HCEC 1CT (cell line): ENCODE data around the gene C5orf63.
A peak's percentile ranks its signal among the peaks of the same experiment; 100 is the strongest.
"Not testable (repeated sequence)": the region's sequence is repeated elsewhere in the genome, so short reads cannot be mapped to it uniquely, and the experiment has no call there.

Source experiments
- DNase-seq: peaks from one replicate; pipeline ENCODE4 v3.0.0-alpha.2; 2017

The C5orf63 gene

GRCh38 chr5:127030259-127031146 is 42.8 kb downstream of the C5orf63 start, which contains the start of gene MARCHF3:
MARCHF3 (minus strand) TSS chr5:127030558; CDS start chr5:126918171, 112,387 bp downstream.
- peak; percentile 96 for DNase-seq

GRCh38 chr5:127029581-127030258 is 43.6 kb downstream of the C5orf63 start:
- DNase-seq: peak; percentile 73

- no peak for DNase-seq
Measured at GRCh38 chr5:127028822-127029457, 44.4 kb downstream of the C5orf63 start.

GRCh38 chr5:127027539-127027938 is 45.8 kb downstream of the C5orf63 start:
- DNase-seq: no peak

GRCh38 chr5:127026166-127026565 is 47.1 kb downstream of the C5orf63 start:
- no peak for DNase-seq

- no peak for DNase-seq
Measured at GRCh38 chr5:127025467-127025866, 47.8 kb downstream of the C5orf63 start.

- no peak for DNase-seq
Measured at GRCh38 chr5:127024821-127025220, 48.5 kb downstream of the C5orf63 start.

- DNase-seq: not testable (repeated sequence)
Measured at GRCh38 chr5:127023552-127024191, 49.6 kb downstream of the C5orf63 start.

GRCh38 chr5:127022846-127023245 is 50.5 kb downstream of the C5orf63 start:
- DNase-seq: no peak

- no peak for DNase-seq
Measured at GRCh38 chr5:127019928-127020327, 53.4 kb downstream of the C5orf63 start.

- not testable (repeated sequence) for DNase-seq
Measured at GRCh38 chr5:127016722-127017121, 56.6 kb downstream of the C5orf63 start.

- no peak for DNase-seq
Measured at GRCh38 chr5:127015716-127016115, 57.6 kb downstream of the C5orf63 start.

- no peak for DNase-seq
Measured at GRCh38 chr5:127014573-127014972, 58.7 kb downstream of the C5orf63 start.

- DNase-seq: peak; percentile 47
Measured at GRCh38 chr5:127013407-127013806, 59.9 kb downstream of the C5orf63 start.

- DNase-seq: peak; percentile 81
Measured at GRCh38 chr5:127012916-127013315, 60.4 kb downstream of the C5orf63 start.

- no peak for DNase-seq
Measured at GRCh38 chr5:127011961-127012644, 61.2 kb downstream of the C5orf63 start.

GRCh38 chr5:127011153-127011552 is 62.1 kb downstream of the C5orf63 start:
- DNase-seq: peak; percentile 86

GRCh38 chr5:127010362-127010761 is 62.9 kb downstream of the C5orf63 start:
- DNase-seq: no peak

- DNase-seq: no peak
Measured at GRCh38 chr5:127009784-127010183, 63.5 kb downstream of the C5orf63 start.

GRCh38 chr5:127008300-127008975 is 64.9 kb downstream of the C5orf63 start:
- no peak for DNase-seq

- DNase-seq: no peak
Measured at GRCh38 chr5:127007522-127007921, 65.8 kb downstream of the C5orf63 start.

- peak; percentile 56 for DNase-seq
Measured at GRCh38 chr5:127006744-127007143, 66.6 kb downstream of the C5orf63 start.
